HepG2 (cell line): ENCODE results near the gene ANKRD2. TPM values are rescaled to one million over a fixed set of nuclear protein-coding genes. Genes with fewer than 3 reads are reported as not detected.

Source experiments
- CBX2 ChIP-seq, 2 experiments: fragments of 200-600 bp in 1 of 2; sonication (generic); formaldehyde crosslinking in 1 of 2; IDR thresholded peaks; 2 replicates each; pipeline versions ENCODE4 v1.7.0 to v1.8.1; 2018 to 2022; ENCODE audit warnings: low read depth in 2 of 2, low read length in 1 of 2, mild to moderate bottlenecking in 1 of 2, missing genetic modification reagents in 1 of 2
- CC2D1A ChIP-seq: sonication (generic); formaldehyde crosslinking; IDR thresholded peaks from 2 replicates; pipeline ENCODE4 v1.8.1; 2023; ENCODE audit warnings: mild to moderate bottlenecking, missing genetic modification reagents
- DNMT3B ChIP-seq: conservative IDR thresholded peaks from 2 replicates; pipeline ENCODE4 v1.6.1; 2016; ENCODE audit warnings: missing biosample characterization, control low read depth
- DZIP1 ChIP-seq: sonication (generic); formaldehyde crosslinking; IDR thresholded peaks from 2 replicates; pipeline ENCODE4 v1.5.0; 2020; ENCODE audit warnings: mild to moderate bottlenecking, missing genetic modification reagents
- EHMT2 ChIP-seq: fragments of 200-600 bp; sonication (generic); IDR thresholded peaks from 2 replicates; pipeline ENCODE4 v1.7.0; 2017; ENCODE audit warnings: antibody characterized with exemption, low read depth, low read length, borderline replicate concordance
- FUBP1 ChIP-seq: sonication (generic); formaldehyde crosslinking; IDR thresholded peaks from 2 replicates; pipeline ENCODE4 v1.5.1; 2020; ENCODE audit warnings: missing genetic modification reagents, mild to moderate bottlenecking, borderline replicate concordance
- PPARG ChIP-seq: conservative IDR thresholded peaks from 2 replicates; pipeline ENCODE4 v1.6.1; 2016; ENCODE audit warnings: missing biosample characterization, missing genetic modification reagents
- RCOR2 ChIP-seq: IDR thresholded peaks from 2 replicates; pipeline ENCODE4 v1.6.1; 2016; ENCODE audit warnings: missing biosample characterization, missing genetic modification reagents
- REPIN1 ChIP-seq: sonication (generic); formaldehyde crosslinking; IDR thresholded peaks from 2 replicates; pipeline ENCODE4 v1.8.0; 2022; ENCODE audit warnings: missing genetic modification reagents, low read depth, mild to moderate bottlenecking, borderline replicate concordance
- ZFP36L1 ChIP-seq: sonication (generic); formaldehyde crosslinking; IDR thresholded peaks from 2 replicates; pipeline ENCODE4 v1.8.0; 2022; ENCODE audit warnings: mild to moderate bottlenecking, missing genetic modification reagents, moderate library complexity
- polyA plus RNA-seq, 8 experiments: library from polyadenylated mRNA; depleted of rRNA in 3 of 8; stranded (reverse) in 7 of 8; unstranded in 1 of 8; fragments of >200 nt; fragmentation: Illumina TruSeq in 4 of 8; extraction: Trizol in 4 of 8; gene quantifications; 2 replicates each; pipeline versions ENCODE4 v1.2.1 to v1.2.3, GENCODE V29; 2011 to 2016; ENCODE audit warnings: low read depth in 4 of 8, missing spikeins in 1 of 8, mixed read lengths in 1 of 8; ENCODE audit not compliant: insufficient read depth in 1 of 8
- total RNA-seq, 5 experiments: library from RNA; depleted of rRNA; stranded (reverse); fragments of >200 nt; fragmentation: Illumina TruSeq; extraction: Trizol; gene quantifications; 2 replicates each; pipeline ENCODE4 v1.2.3, GENCODE V29; 2016; ENCODE audit warnings: low read depth in 1 of 5

ANKRD2 gene
- total and polyA plus RNA-seq, 2 of the 13 experiments (the other 11 are each of a cell fraction or from before 2014, with no cell fraction given), result not detected

GRCh38 chr10:97540669-97541500 is 31.7 kb upstream of the ANKRD2 start (continued):
- TF ChIP-seq DZIP1 (CRISPR knock-in tag) (no peak), ZFP36L1 (no peak), EHMT2 (no peak), PPARG (CRISPR knock-in tag) (no peak), CC2D1A (CRISPR knock-in tag) (no peak), DNMT3B (CRISPR knock-in tag) (no peak), FUBP1 (CRISPR knock-in tag) (no peak), REPIN1 (CRISPR knock-in tag) (no peak), CBX2 (IDR thresholded peaks at IDR 0.05; ENCODE audit: low read depth, low read length) (no peak), CBX2 (CRISPR knock-in tag; IDR thresholded peaks at IDR 0.05; ENCODE audit: low read depth) (no peak), RCOR2 (no peak)
- TF ChIP-seq, all 625 proteins: peak for 0
